HCT116 (cell line): ENCODE results near the gene SIL1.

Experiments
- CTCF ChIP-seq, 3 experiments: fragments of 200-600 bp in 1 of 3; sonication (generic) in 1 of 3; IDR thresholded peaks in 2 of 3; conservative IDR thresholded peaks in 1 of 3; 2 replicates each; pipeline ENCODE4 v1.5.1; 2012 to 2017; ENCODE audit warnings: low read depth in 2 of 3, low read length in 2 of 3, antibody characterized with exemption in 1 of 3, borderline replicate concordance in 1 of 3, control low read depth in 1 of 3, mild to moderate bottlenecking in 1 of 3, mixed read lengths in 1 of 3, mixed run types in 1 of 3, moderate library complexity in 1 of 3; ENCODE audit not compliant: insufficient read depth in 1 of 3
- EGR1 ChIP-seq: IDR thresholded peaks from 2 replicates; pipeline ENCODE4 v1.6.1; 2012; ENCODE audit warnings: low read depth
- ELF1 ChIP-seq: IDR thresholded peaks from 2 replicates; pipeline ENCODE4 v1.6.1; 2012; ENCODE audit warnings: low read depth, borderline replicate concordance
- EZH2 ChIP-seq: fragments of 200-600 bp; sonication (generic); IDR thresholded peaks from 2 replicates; pipeline ENCODE4 v1.6.1; 2017; ENCODE audit warnings: antibody characterized with exemption, mixed run types
- EZH2phosphoT487 ChIP-seq: fragments of 200-600 bp; IDR thresholded peaks from 2 replicates; pipeline ENCODE4 v1.6.1; 2018; ENCODE audit warnings: antibody characterized with exemption, borderline replicate concordance
- FOSL1 ChIP-seq: IDR thresholded peaks from 2 replicates; pipeline ENCODE4 v1.6.1; 2012; ENCODE audit warnings: low read depth
- JUND ChIP-seq: IDR thresholded peaks from 2 replicates; pipeline ENCODE4 v1.6.1; 2012
- POLR2A ChIP-seq: IDR thresholded peaks from 2 replicates; pipeline ENCODE4 v1.7.0; 2011; ENCODE audit warnings: borderline replicate concordance; ENCODE audit not compliant: insufficient read depth, insufficient read length; ENCODE audit errors: extremely low read depth
- POLR2AphosphoS5 ChIP-seq: IDR thresholded peaks from 2 replicates; pipeline ENCODE4 v1.6.1; 2011; ENCODE audit warnings: mild to moderate bottlenecking, low read depth, low read length, moderate library complexity
- REST ChIP-seq: IDR thresholded peaks from 2 replicates; pipeline ENCODE4 v1.6.1; 2012; ENCODE audit warnings: low read depth
- SP1 ChIP-seq: IDR thresholded peaks from 2 replicates; pipeline ENCODE4 v1.6.1; 2012; ENCODE audit warnings: low read depth
- TCF7L2 ChIP-seq: IDR thresholded peaks from 2 replicates; pipeline ENCODE4 v1.7.0; 2011; ENCODE audit warnings: borderline replicate concordance, inconsistent platforms; ENCODE audit not compliant: insufficient read depth, insufficient read length; ENCODE audit errors: extremely low read depth
- YY1 ChIP-seq: IDR thresholded peaks from 2 replicates; pipeline ENCODE4 v1.6.1; 2011; ENCODE audit warnings: low read length, low read depth, moderate library complexity, mild to moderate bottlenecking; ENCODE audit not compliant: insufficient replicate concordance; ENCODE audit errors: extremely low read depth

- TF ChIP-seq CTCF (IDR thresholded peaks at IDR 0.05 in 2 of 3, conservative IDR thresholded peaks at IDR 0.05 in 1 of 3; ENCODE audit: borderline replicate concordance in 1 of 3, insufficient read depth in 1 of 3, low read depth in 2 of 3, low read length in 2 of 3) (no peak), POLR2AphosphoS5 (no peak), YY1 (no peak), JUND (no peak), POLR2A (no peak), EZH2phosphoT487 (no peak), EGR1 (no peak), TCF7L2 (no peak), REST (no peak), EZH2 (no peak), ELF1 (no peak), FOSL1 (no peak), SP1 (no peak)
Measured at GRCh38 chr5:139120521-139120920, 77.6 kb downstream of the SIL1 start.
